SK-N-SH treated with all-trans-retinoic acid at 6 μM for 48 hours (cell line): ENCODE results near the gene CPLANE2.

Source experiments
- ATAC-seq: fragments of 200-7000 bp; cut with Tn5 transposase; 3 replicates; pipeline ENCODE4 v1.9.1; 2020; ENCODE audit warnings: mild to moderate bottlenecking, moderate library complexity
- ARNTL ChIP-seq: fragments of 450-650 bp; formaldehyde crosslinking; IDR thresholded peaks from 2 replicates; pipeline ENCODE4 v1.5.0; 2020; ENCODE audit warnings: low read depth, mild to moderate bottlenecking, moderate library complexity, borderline replicate concordance
- BACH2 ChIP-seq: fragments of 250-450 bp; sonication (Bioruptor Pico); IDR thresholded peaks from 2 replicates; pipeline ENCODE4 v1.9.0; 2021; ENCODE audit warnings: mild to moderate bottlenecking, borderline replicate concordance
- CSDC2 ChIP-seq: fragments of 250-450 bp; sonication (Bioruptor Pico); IDR thresholded peaks from 2 replicates; pipeline ENCODE4 v1.5.0; 2020; ENCODE audit warnings: mild to moderate bottlenecking, moderate library complexity
- ESRRG ChIP-seq: fragments of 250-450 bp; sonication (Bioruptor Pico); IDR thresholded peaks from 2 replicates; pipeline ENCODE4 v1.6.1; 2021; ENCODE audit warnings: mild to moderate bottlenecking
- GLIS3 ChIP-seq: fragments of 250-450 bp; sonication (Bioruptor Pico); IDR thresholded peaks from 2 replicates; pipeline ENCODE4 v1.5.0; 2020; ENCODE audit warnings: mild to moderate bottlenecking, moderate library complexity
- ISL1 ChIP-seq: fragments of 250-450 bp; sonication (Bioruptor Pico); IDR thresholded peaks from 2 replicates; pipeline ENCODE4 v2.1.2; 2022; ENCODE audit warnings: mild to moderate bottlenecking, moderate library complexity
- OSR1 ChIP-seq: fragments of 250-450 bp; sonication (Bioruptor Pico); IDR thresholded peaks from 2 replicates; pipeline ENCODE4 v1.8.0; 2022; ENCODE audit warnings: moderate library complexity, mild to moderate bottlenecking, inconsistent platforms
- PPARA ChIP-seq: fragments of 250-450 bp; sonication (Bioruptor Pico); IDR thresholded peaks from 2 replicates; pipeline ENCODE4 v1.5.0; 2020; ENCODE audit warnings: mild to moderate bottlenecking, borderline replicate concordance
- RARB ChIP-seq: fragments of 250-450 bp; sonication (Bioruptor Pico); IDR thresholded peaks from 2 replicates; pipeline ENCODE4 v1.8.0; 2021; ENCODE audit warnings: mild to moderate bottlenecking, moderate library complexity
- SNAI2 ChIP-seq: fragments of 250-450 bp; sonication (Bioruptor Pico); IDR thresholded peaks from 2 replicates; pipeline ENCODE4 v1.5.0; 2020; ENCODE audit warnings: mild to moderate bottlenecking, moderate library complexity
- TCF4 ChIP-seq: fragments of 250-450 bp; sonication (Bioruptor Pico); IDR thresholded peaks from 2 replicates; pipeline ENCODE4 v1.8.0; 2021; ENCODE audit warnings: mild to moderate bottlenecking, moderate library complexity, borderline replicate concordance
- TOX ChIP-seq: fragments of 250-450 bp; sonication (Bioruptor Pico); IDR thresholded peaks from 2 replicates; pipeline ENCODE4 v1.8.0; 2021; ENCODE audit warnings: mild to moderate bottlenecking, moderate library complexity, borderline replicate concordance
- ZC3H10 ChIP-seq: fragments of 250-450 bp; sonication (Bioruptor Pico); IDR thresholded peaks from 2 replicates; pipeline ENCODE4 v1.5.1; 2021; ENCODE audit warnings: mild to moderate bottlenecking, moderate library complexity
- ZFP3 ChIP-seq: fragments of 250-450 bp; sonication (Bioruptor Pico); IDR thresholded peaks from 2 replicates; pipeline ENCODE4 v1.5.0; 2020; ENCODE audit warnings: mild to moderate bottlenecking, moderate library complexity
- ZFP30 ChIP-seq: fragments of 450-650 bp; formaldehyde crosslinking; IDR thresholded peaks from 2 replicates; pipeline ENCODE4 v1.5.0; 2022; ENCODE audit warnings: mild to moderate bottlenecking, moderate library complexity
- ZNF565 ChIP-seq: fragments of 450-650 bp; formaldehyde crosslinking; conservative IDR thresholded peaks from 2 replicates; pipeline ENCODE4 v1.5.0; 2020; ENCODE audit warnings: low read depth, mild to moderate bottlenecking, moderate library complexity
- ZNF70 ChIP-seq: fragments of 450-650 bp; formaldehyde crosslinking; IDR thresholded peaks from 2 replicates; pipeline ENCODE4 v1.5.0; 2020; ENCODE audit warnings: mild to moderate bottlenecking, moderate library complexity
- ZNF8 ChIP-seq: fragments of 450-650 bp; formaldehyde crosslinking; IDR thresholded peaks from 2 replicates; pipeline ENCODE4 v1.5.0; 2020; ENCODE audit warnings: mild to moderate bottlenecking, moderate library complexity
- TF ChIP-seq, protein P1 (sequence below): fragments of 250-450 bp; sonication (Bioruptor Pico); IDR thresholded peaks from 2 replicates; pipeline ENCODE4 v1.8.0; 2020; ENCODE audit warnings: mild to moderate bottlenecking, moderate library complexity, borderline replicate concordance
- TF ChIP-seq, protein P2 (sequence below): fragments of 250-450 bp; sonication (Bioruptor Pico); IDR thresholded peaks from 2 replicates; pipeline ENCODE4 v1.5.0; 2020; ENCODE audit warnings: mild to moderate bottlenecking, moderate library complexity
- TF ChIP-seq, protein P3 (sequence below): fragments of 250-450 bp; sonication (Bioruptor Pico); IDR thresholded peaks from 2 replicates; pipeline ENCODE4 v1.5.1; 2021; ENCODE audit warnings: mild to moderate bottlenecking, moderate library complexity
- TF ChIP-seq, protein P4 (sequence below): fragments of 250-450 bp; sonication (Bioruptor Pico); IDR thresholded peaks from 2 replicates; pipeline ENCODE4 v1.5.1; 2020; ENCODE audit warnings: low read depth, mild to moderate bottlenecking, moderate library complexity
- TF ChIP-seq, protein P5 (sequence below): fragments of 250-450 bp; sonication (Bioruptor Pico); IDR thresholded peaks from 2 replicates; pipeline ENCODE4 v1.8.0; 2021; ENCODE audit warnings: low read depth, mild to moderate bottlenecking, moderate library complexity, borderline replicate concordance

CPLANE2 gene

DNA sequence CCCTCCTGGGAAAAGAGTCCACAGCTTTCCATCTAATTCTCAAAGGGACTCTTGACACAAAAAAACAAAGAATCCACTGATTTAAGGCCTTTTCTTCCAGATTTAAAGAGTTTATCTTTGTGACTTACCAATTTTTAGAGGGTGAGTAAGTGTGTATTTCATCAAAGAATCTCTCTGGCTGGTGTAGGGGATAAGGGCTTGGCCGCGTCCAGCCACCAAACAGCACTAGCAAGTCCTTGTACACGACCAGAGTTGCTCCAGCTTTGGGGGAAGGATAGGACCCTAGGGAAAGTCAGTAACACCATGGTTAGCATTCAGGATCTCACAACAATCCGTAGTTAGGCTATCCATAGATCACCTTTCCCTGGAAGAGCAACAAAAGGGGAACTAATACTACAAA lies 19.5 kb upstream of the CPLANE2 start:
- ATAC-seq, result no peak
- TF ChIP-seq, protein P1, sequence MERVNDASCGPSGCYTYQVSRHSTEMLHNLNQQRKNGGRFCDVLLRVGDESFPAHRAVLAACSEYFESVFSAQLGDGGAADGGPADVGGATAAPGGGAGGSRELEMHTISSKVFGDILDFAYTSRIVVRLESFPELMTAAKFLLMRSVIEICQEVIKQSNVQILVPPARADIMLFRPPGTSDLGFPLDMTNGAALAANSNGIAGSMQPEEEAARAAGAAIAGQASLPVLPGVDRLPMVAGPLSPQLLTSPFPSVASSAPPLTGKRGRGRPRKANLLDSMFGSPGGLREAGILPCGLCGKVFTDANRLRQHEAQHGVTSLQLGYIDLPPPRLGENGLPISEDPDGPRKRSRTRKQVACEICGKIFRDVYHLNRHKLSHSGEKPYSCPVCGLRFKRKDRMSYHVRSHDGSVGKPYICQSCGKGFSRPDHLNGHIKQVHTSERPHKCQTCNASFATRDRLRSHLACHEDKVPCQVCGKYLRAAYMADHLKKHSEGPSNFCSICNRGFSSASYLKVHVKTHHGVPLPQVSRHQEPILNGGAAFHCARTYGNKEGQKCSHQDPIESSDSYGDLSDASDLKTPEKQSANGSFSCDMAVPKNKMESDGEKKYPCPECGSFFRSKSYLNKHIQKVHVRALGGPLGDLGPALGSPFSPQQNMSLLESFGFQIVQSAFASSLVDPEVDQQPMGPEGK, result no peak
- TF ChIP-seq ESRRG (CRISPR knock-in tag) (no peak), SNAI2 (CRISPR knock-in tag) (no peak), RARB (CRISPR knock-in tag) (no peak), ZNF70 (CRISPR knock-in tag) (no peak), ISL1 (no peak), ZNF8 (CRISPR knock-in tag) (no peak), OSR1 (CRISPR knock-in tag) (no peak), ZFP3 (CRISPR knock-in tag) (no peak), TCF4 (CRISPR knock-in tag) (no peak)

DNA sequence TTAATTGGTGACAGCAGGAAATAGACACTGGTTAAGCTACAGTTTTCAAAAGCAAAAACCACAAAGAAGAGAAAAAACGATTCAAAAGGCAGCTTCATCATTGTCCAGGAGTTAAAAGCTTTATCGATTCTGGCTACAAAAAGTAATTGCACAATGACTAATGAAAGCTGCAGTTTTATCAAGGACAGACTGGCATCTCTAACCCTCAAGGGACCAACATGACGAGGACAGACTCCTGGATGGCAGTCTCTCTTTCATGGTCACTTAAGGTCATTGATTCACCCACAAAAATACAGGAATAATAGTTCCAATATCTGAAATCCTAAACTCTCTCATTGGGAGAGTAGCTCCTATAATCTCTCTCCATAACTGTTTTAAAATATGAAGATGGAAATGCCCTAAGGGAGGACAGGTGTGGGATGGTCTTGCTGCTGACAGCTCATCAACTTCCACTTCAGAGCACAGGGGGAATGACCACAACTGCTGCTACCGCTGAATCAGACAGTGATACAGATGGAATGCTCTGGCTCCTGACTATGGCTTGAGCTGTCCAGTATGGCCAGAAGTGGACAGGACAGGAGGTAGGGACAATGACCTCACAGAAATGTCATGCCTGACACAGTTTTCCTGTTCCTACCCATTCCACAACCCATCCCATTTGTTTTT lies 17.4 kb upstream of the CPLANE2 start:
- TF ChIP-seq GLIS3 (CRISPR knock-in tag) (no peak), ZC3H10 (no peak), PPARA (CRISPR knock-in tag) (no peak), SNAI2 (CRISPR knock-in tag) (no peak), ZNF565 (CRISPR knock-in tag) (no peak), ZNF70 (CRISPR knock-in tag) (no peak), CSDC2 (CRISPR knock-in tag) (no peak), ARNTL (CRISPR knock-in tag) (no peak), RARB (CRISPR knock-in tag) (no peak), ZFP30 (CRISPR knock-in tag) (no peak), ZFP3 (CRISPR knock-in tag) (no peak), BACH2 (CRISPR knock-in tag) (no peak), ESRRG (CRISPR knock-in tag) (no peak), TCF4 (CRISPR knock-in tag) (no peak), TOX (CRISPR knock-in tag) (no peak)
- TF ChIP-seq, protein P2, sequence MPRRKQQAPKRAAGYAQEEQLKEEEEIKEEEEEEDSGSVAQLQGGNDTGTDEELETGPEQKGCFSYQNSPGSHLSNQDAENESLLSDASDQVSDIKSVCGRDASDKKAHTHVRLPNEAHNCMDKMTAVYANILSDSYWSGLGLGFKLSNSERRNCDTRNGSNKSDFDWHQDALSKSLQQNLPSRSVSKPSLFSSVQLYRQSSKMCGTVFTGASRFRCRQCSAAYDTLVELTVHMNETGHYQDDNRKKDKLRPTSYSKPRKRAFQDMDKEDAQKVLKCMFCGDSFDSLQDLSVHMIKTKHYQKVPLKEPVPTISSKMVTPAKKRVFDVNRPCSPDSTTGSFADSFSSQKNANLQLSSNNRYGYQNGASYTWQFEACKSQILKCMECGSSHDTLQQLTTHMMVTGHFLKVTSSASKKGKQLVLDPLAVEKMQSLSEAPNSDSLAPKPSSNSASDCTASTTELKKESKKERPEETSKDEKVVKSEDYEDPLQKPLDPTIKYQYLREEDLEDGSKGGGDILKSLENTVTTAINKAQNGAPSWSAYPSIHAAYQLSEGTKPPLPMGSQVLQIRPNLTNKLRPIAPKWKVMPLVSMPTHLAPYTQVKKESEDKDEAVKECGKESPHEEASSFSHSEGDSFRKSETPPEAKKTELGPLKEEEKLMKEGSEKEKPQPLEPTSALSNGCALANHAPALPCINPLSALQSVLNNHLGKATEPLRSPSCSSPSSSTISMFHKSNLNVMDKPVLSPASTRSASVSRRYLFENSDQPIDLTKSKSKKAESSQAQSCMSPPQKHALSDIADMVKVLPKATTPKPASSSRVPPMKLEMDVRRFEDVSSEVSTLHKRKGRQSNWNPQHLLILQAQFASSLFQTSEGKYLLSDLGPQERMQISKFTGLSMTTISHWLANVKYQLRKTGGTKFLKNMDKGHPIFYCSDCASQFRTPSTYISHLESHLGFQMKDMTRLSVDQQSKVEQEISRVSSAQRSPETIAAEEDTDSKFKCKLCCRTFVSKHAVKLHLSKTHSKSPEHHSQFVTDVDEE (CRISPR knock-in tag), result no peak
- TF ChIP-seq, protein P3, sequence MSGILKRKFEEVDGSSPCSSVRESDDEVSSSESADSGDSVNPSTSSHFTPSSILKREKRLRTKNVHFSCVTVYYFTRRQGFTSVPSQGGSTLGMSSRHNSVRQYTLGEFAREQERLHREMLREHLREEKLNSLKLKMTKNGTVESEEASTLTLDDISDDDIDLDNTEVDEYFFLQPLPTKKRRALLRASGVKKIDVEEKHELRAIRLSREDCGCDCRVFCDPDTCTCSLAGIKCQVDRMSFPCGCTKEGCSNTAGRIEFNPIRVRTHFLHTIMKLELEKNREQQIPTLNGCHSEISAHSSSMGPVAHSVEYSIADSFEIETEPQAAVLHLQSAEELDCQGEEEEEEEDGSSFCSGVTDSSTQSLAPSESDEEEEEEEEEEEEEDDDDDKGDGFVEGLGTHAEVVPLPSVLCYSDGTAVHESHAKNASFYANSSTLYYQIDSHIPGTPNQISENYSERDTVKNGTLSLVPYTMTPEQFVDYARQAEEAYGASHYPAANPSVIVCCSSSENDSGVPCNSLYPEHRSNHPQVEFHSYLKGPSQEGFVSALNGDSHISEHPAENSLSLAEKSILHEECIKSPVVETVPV, result no peak
- TF ChIP-seq, protein P1, result no peak
- TF ChIP-seq, protein P4, sequence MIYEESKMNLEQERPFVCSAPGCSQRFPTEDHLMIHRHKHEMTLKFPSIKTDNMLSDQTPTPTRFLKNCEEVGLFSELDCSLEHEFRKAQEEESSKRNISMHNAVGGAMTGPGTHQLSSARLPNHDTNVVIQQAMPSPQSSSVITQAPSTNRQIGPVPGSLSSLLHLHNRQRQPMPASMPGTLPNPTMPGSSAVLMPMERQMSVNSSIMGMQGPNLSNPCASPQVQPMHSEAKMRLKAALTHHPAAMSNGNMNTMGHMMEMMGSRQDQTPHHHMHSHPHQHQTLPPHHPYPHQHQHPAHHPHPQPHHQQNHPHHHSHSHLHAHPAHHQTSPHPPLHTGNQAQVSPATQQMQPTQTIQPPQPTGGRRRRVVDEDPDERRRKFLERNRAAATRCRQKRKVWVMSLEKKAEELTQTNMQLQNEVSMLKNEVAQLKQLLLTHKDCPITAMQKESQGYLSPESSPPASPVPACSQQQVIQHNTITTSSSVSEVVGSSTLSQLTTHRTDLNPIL (CRISPR knock-in tag), result no peak
- TF ChIP-seq, protein P5, sequence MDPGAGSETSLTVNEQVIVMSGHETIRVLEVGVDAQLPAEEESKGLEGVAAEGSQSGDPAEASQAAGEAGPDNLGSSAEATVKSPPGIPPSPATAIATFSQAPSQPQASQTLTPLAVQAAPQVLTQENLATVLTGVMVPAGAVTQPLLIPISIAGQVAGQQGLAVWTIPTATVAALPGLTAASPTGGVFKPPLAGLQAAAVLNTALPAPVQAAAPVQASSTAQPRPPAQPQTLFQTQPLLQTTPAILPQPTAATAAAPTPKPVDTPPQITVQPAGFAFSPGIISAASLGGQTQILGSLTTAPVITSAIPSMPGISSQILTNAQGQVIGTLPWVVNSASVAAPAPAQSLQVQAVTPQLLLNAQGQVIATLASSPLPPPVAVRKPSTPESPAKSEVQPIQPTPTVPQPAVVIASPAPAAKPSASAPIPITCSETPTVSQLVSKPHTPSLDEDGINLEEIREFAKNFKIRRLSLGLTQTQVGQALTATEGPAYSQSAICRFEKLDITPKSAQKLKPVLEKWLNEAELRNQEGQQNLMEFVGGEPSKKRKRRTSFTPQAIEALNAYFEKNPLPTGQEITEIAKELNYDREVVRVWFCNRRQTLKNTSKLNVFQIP, result no peak
- ATAC-seq, result no peak
